ENCODE results near the gene UVSSA. TPM values are rescaled to one million over a fixed set of nuclear protein-coding genes. Genes with fewer than 3 reads are reported as not detected.

The UVSSA gene
- total RNA-seq, 4 donors from 2014 or later, result 8.5 to 13.2 (median 12.3) TPM

DNA sequence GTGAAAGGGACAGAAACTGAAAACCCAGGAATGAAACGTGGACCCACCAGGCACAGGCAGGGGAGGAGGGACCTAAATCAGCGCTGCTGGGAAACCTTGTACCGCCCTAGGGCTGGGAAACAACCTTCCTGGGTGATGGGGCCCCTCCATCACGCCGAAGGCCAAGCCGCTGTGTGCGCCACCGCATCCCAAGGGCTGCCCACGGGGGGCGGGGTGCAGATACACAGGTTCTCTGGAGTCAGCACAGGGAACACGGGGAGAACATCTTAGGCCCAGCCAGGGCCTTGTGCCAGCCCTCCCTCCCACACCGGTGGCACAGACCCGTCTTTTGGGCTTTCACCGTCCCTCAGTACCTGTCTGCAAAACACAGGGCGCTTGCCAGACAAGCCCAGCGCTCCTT, 13.0 kb downstream of the UVSSA start:
- no peak overlapping the region for H3K4me3 ChIP-seq
- DNase-seq, result no peak

DNA sequence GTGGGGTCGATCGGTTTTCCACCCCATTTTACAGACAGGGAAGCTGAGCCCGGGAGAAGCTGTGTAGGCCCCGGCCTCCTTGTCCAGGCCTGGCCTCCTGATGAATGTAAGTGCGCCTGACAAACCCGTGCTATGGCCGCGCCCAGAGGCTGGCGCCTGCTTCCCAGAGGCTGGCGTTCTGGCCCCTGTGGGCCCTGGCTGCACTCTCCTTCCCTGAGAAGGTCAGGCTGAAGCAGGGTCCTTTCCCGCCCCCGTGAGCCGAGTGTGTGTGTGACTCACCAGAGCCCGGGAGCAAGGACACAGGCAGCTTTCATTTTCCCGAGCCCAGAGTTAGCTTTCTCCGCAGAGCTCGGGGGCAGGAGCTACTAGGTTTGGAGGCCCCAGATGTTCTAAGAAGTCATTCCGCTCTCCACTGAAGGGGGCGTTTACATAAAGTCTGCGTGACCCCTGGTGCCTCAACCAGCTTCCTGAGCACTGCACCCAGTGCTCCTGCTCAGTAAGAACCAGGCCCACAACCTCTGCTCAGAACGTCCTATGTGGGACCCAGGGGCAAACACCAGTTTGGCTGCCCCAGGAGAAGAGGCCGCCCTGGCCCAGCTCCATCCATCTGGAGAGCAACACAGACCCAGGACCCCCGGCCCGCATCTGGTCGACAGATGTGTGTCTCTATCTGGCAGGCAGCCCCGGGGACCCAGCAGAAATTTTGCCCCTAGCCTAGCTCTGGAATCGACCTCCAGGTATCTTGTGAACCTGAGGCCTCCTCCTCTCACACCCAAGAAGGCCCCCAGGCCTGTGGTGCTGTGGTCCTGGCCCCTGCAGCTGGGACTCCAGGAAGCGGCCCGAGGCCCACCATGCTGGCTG, 13.6 kb downstream of the UVSSA start:
- intact Hi-C loops (cut with DNase I; ENCODE audit: low total_unique reads), result no loop called here
- in situ Hi-C loops (cut with MboI; ENCODE audit: low sequenced_read_pairs in 4 of 4), result loop anchor here in 3 of 4 donors (25.0 kb wide), 2 partner anchors 223 to 277 kb away; no protein-coding TSS in a partner anchor
- H3K4me3 ChIP-seq, result no peak overlapping the region
- no peak for ATAC-seq
- H3K9me3 ChIP-seq, result no peaks in the 10 kb centered on the region
- no peak overlapping the region for H3K27ac ChIP-seq
- no peaks in the 10 kb centered on the region for H3K27me3 ChIP-seq
- H3K36me3 ChIP-seq, result peaks cover 0 to 4% of the 10 kb centered on the region in 2 donors
- no peaks in the 10 kb centered on the region for H3K4me1 ChIP-seq
- TF ChIP-seq, protein P1, sequence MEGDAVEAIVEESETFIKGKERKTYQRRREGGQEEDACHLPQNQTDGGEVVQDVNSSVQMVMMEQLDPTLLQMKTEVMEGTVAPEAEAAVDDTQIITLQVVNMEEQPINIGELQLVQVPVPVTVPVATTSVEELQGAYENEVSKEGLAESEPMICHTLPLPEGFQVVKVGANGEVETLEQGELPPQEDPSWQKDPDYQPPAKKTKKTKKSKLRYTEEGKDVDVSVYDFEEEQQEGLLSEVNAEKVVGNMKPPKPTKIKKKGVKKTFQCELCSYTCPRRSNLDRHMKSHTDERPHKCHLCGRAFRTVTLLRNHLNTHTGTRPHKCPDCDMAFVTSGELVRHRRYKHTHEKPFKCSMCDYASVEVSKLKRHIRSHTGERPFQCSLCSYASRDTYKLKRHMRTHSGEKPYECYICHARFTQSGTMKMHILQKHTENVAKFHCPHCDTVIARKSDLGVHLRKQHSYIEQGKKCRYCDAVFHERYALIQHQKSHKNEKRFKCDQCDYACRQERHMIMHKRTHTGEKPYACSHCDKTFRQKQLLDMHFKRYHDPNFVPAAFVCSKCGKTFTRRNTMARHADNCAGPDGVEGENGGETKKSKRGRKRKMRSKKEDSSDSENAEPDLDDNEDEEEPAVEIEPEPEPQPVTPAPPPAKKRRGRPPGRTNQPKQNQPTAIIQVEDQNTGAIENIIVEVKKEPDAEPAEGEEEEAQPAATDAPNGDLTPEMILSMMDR (IDR thresholded peaks at IDR 0.05 in 4 of 5, conservative IDR thresholded peaks at IDR 0.05 in 1 of 5), result no peak
- TF ChIP-seq POLR2A (IDR thresholded peaks at IDR 0.05), result no peak
- DNase-seq, result no peak

More for the DNA sequence above, 13.0 kb downstream of the UVSSA start:
- no peak for ATAC-seq
- H3K27ac ChIP-seq, result no peak overlapping the region
- no peaks in the 10 kb centered on the region for H3K9me3 ChIP-seq
- peaks cover 0 to 9% of the 10 kb centered on the region in 2 donors for H3K36me3 ChIP-seq
- no peak for TF ChIP-seq POLR2A (IDR thresholded peaks at IDR 0.05)
- TF ChIP-seq, protein P1 (IDR thresholded peaks at IDR 0.05 in 4 of 5, conservative IDR thresholded peaks at IDR 0.05 in 1 of 5), result no peak
- no peaks in the 10 kb centered on the region for H3K4me1 ChIP-seq
- intact Hi-C loops (cut with DNase I; ENCODE audit: low total_unique reads), result no loop called here
- in situ Hi-C loops (cut with MboI; ENCODE audit: low sequenced_read_pairs in 4 of 4), result loop anchor here in 3 of 4 donors (10.0 to 25.0 kb wide), 3 partner anchors 223 to 277 kb away; no protein-coding TSS in a partner anchor
- no peaks in the 10 kb centered on the region for H3K27me3 ChIP-seq

DNA sequence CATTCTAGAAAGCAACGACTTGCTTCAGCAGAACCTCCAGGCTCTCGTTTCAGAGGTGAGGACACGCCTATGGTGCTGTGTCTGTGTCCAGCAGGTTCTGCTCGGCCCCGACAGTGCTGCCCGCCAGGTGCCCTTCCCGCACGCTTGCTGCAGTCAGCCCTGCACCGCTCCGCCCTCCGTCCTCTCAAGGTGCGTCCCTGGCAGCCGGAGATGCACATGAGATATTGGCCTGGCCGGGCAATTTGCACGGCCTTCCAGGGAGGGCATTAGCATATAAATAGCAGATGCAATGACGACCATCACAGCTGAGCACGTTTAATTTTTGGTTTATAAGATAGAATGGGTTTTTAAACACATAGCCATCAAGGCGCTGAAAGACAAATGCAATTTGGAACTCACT, 14.4 kb downstream of the UVSSA start:
- in situ Hi-C loops (cut with MboI; ENCODE audit: low sequenced_read_pairs in 4 of 4), result loop anchor here in 3 of 4 donors (25.0 kb wide), 2 partner anchors 224 to 276 kb away; no protein-coding TSS in a partner anchor
- TF ChIP-seq POLR2A (IDR thresholded peaks at IDR 0.05), result no peak
- TF ChIP-seq, protein P1 (IDR thresholded peaks at IDR 0.05 in 4 of 5, conservative IDR thresholded peaks at IDR 0.05 in 1 of 5), result no peak
- DNase-seq (no peak), ATAC-seq (no peak)
- no peaks in the 10 kb centered on the region for H3K9me3 ChIP-seq
- no peaks in the 10 kb centered on the region for H3K4me1 ChIP-seq
- H3K36me3 ChIP-seq, result peaks cover 0 to 9% of the 10 kb centered on the region in 2 donors
- no peaks in the 10 kb centered on the region for H3K27me3 ChIP-seq
- intact Hi-C loops (cut with DNase I; ENCODE audit: low total_unique reads), result no loop called here
- no peak overlapping the region for H3K4me3 ChIP-seq
- no peak overlapping the region for H3K27ac ChIP-seq

DNA sequence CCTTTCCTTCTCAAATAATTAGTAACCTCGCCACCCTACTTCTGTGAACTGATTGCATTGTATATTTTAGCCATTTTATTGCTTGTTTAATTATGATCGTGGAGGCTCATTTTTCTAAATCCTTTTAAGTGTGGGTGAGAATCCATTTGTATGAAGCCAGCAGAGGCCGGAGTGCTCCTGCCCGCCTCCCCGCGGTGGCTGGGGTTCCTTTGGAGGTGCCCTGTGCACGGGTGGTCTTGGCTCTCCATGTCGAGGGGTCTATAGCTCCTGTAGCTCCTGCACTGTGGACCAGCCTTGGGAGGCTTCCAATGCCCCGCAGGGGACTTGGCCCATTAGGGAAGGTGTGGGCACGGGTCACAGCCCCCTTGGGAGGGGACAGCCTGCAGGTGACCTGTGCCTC, 15.0 kb downstream of the UVSSA start:
- no peaks in the 10 kb centered on the region for H3K27me3 ChIP-seq
- no peak overlapping the region for H3K27ac ChIP-seq
- no peaks in the 10 kb centered on the region for H3K4me1 ChIP-seq
- intact Hi-C loops (cut with DNase I; ENCODE audit: low total_unique reads) (no loop called here), in situ Hi-C loops (cut with MboI; ENCODE audit: low sequenced_read_pairs in 4 of 4) (loop anchor here in 3 of 4 donors (25.0 kb wide), 2 partner anchors 225 to 275 kb away; no protein-coding TSS in a partner anchor)
- H3K9me3 ChIP-seq, result no peaks in the 10 kb centered on the region
- H3K4me3 ChIP-seq, result no peak overlapping the region
- DNase-seq (no peak), ATAC-seq (no peak)
- H3K36me3 ChIP-seq, result peaks cover 0 to 16% of the 10 kb centered on the region in 2 donors
- TF ChIP-seq POLR2A (IDR thresholded peaks at IDR 0.05), result no peak
- TF ChIP-seq, protein P1 (IDR thresholded peaks at IDR 0.05 in 4 of 5, conservative IDR thresholded peaks at IDR 0.05 in 1 of 5), result no peak

Measured in gastrocnemius medialis (tissue), 4 donors.